Cardiac septum (tissue), 1 donor: Measurements from ENCODE around the gene MYH7. TPM values are rescaled to one million over a fixed set of nuclear protein-coding genes. Genes with fewer than 3 reads are reported as not detected.
A peak's percentile ranks its signal among the peaks of the same experiment; 100 is the strongest.
"Not testable (repeated sequence)": the region's sequence is repeated elsewhere in the genome, so short reads cannot be mapped to it uniquely, and the experiment has no call there.

ENCODE experiments used
- DNase-seq: peaks from one replicate; pipeline ENCODE4 v3.0.0-alpha.2; 2020; ENCODE audit warnings: low spot score
- intact Hi-C: fragments of 100-400 bp; cut with DNase I; formaldehyde crosslinking; loops from one replicate; pipeline ENCODE4 v1.14.0; 2022
- total RNA-seq: library from RNA; stranded (reverse); fragmentation: NEBNext Ultra II Directional; extraction: Animal tissue kit (Norgen Biotek cat#: 25700); gene quantifications from one replicate; pipeline ENCODE4 v1.2.1, GENCODE V29; 2021
- donor health status: DM: no; HTN: no; CAD: no.

Gene MYH7
- total RNA-seq, 1 donor from 2014 or later: 13,582 TPM

- intact Hi-C loops: no loop called here
- DNase-seq: no peak
Measured at GRCh38 chr14:23413681-23414080, 21.8 kb downstream of the MYH7 start.

GRCh38 chr14:23411563-23412525, 23.6 kb downstream of the MYH7 start:
- intact Hi-C loops: no loop called here
- DNase-seq: no peak

- intact Hi-C loops: no loop called here
- DNase-seq: no peak
Measured at GRCh38 chr14:23409966-23410635, 25.4 kb downstream of the MYH7 start.

GRCh38 chr14:23409475-23409874, 26.0 kb downstream of the MYH7 start:
- intact Hi-C loops: no loop called here
- DNase-seq: no peak

- intact Hi-C loops: no loop called here
- no peak for DNase-seq
Measured at GRCh38 chr14:23408307-23408630, 27.2 kb downstream of the MYH7 start.

GRCh38 chr14:23407516-23408306, 27.7 kb downstream of the MYH7 start, which contains the start of gene MYH6:
Gene MYH6 (minus strand): TSS chr14:23408273. CDS start chr14:23407223, 1,050 bp downstream.
- no peak for DNase-seq
- intact Hi-C loops: no loop called here

- no peak for DNase-seq
- intact Hi-C loops: no loop called here
Measured at GRCh38 chr14:23406725-23407355, 28.6 kb downstream of the MYH7 start.

GRCh38 chr14:23406244-23406643, 29.2 kb downstream of the MYH7 start:
- DNase-seq: no peak
- intact Hi-C loops: no loop called here

GRCh38 chr14:23405516-23406025, 29.9 kb downstream of the MYH7 start:
- no peak for DNase-seq
- intact Hi-C loops: no loop called here

GRCh38 chr14:23405096-23405495, 30.4 kb downstream of the MYH7 start:
- intact Hi-C loops: no loop called here
- DNase-seq: no peak

GRCh38 chr14:23404331-23404900, 31.0 kb downstream of the MYH7 start:
- no peak for DNase-seq
- intact Hi-C loops: no loop called here

- intact Hi-C loops: no loop called here
- DNase-seq: no peak
Measured at GRCh38 chr14:23403908-23404307, 31.6 kb downstream of the MYH7 start.

GRCh38 chr14:23403139-23403438, 32.4 kb downstream of the MYH7 start:
- DNase-seq: no peak

GRCh38 chr14:23402296-23403138, 32.9 kb downstream of the MYH7 start:
- no peak for DNase-seq
- intact Hi-C loops: no loop called here

More at GRCh38 chr14:23403139-23403438, 32.4 kb downstream of the MYH7 start:
- intact Hi-C loops: no loop called here

GRCh38 chr14:23401291-23401690, 34.2 kb downstream of the MYH7 start:
- DNase-seq: no peak
- intact Hi-C loops: no loop called here

- peak; percentile 75 for DNase-seq
- intact Hi-C loops: not testable (repeated sequence)
Measured at GRCh38 chr14:23400496-23401149, 34.8 kb downstream of the MYH7 start.

- intact Hi-C loops: no loop called here
- no peak for DNase-seq
Measured at GRCh38 chr14:23399591-23399990, 35.9 kb downstream of the MYH7 start.

GRCh38 chr14:23399136-23399535, 36.3 kb downstream of the MYH7 start:
- intact Hi-C loops: no loop called here
- DNase-seq: no peak
